Left kidney (tissue), 8 donors: ENCODE data around the gene TNNC2. TPM values are rescaled to one million over a fixed set of nuclear protein-coding genes. Genes with fewer than 3 reads are reported as not detected.
"Not testable (repeated sequence)": the region's sequence is repeated elsewhere in the genome, so short reads cannot be mapped to it uniquely, and the experiment has no call there.

ENCODE experiments used
- DNase-seq: peaks from one replicate; pipeline ENCODE4 v3.0.0-alpha.2; 2013
- long read RNA-seq, 8 donors: transcript quantifications; one replicate each; lab custom pipeline, GENCODE V29; 2026
- polyA plus RNA-seq: library from polyadenylated mRNA; unstranded; fragments of 120-200 nt; gene quantifications from one replicate; pipeline ENCODE4 v1.2.1, GENCODE V29; 2013; ENCODE audit not compliant: insufficient read length

Gene TNNC2
- 0.47 TPM for polyA plus RNA-seq
- long read RNA-seq, donor 1, transcript TNNC2-201 (6 exons, 710 nt): major isoform, 19 of 33 reads
- long read RNA-seq, donor 1, partial matches to known transcripts: 14 of 33 reads
- long read RNA-seq, donor 1, other reads (novel, unspliced or antisense): 0 of 33 reads
- long read RNA-seq, donor 2: 0 reads
- long read RNA-seq, donor 3, partial matches to known transcripts: 0 of 2 reads
- long read RNA-seq, donor 3, other reads (novel, unspliced or antisense): 0 of 2 reads
- long read RNA-seq, donor 4: 0 reads
- long read RNA-seq, donor 5: 0 reads
- long read RNA-seq, donor 6, transcript TNNC2-201 (6 exons, 710 nt): major isoform, 16 of 26 reads
- long read RNA-seq, donor 6, partial matches to known transcripts: 10 of 26 reads
- long read RNA-seq, donor 6, other reads (novel, unspliced or antisense): 0 of 26 reads
- long read RNA-seq, donor 7, partial matches to known transcripts: 0 of 1 reads
- long read RNA-seq, donor 7, other reads (novel, unspliced or antisense): 0 of 1 reads
- long read RNA-seq, donor 8: 0 reads

- no peak for DNase-seq
Measured at GRCh38 chr20:45827030-45827652, at the start of gene TNNC2. Gene TNNC2, minus strand, starts transcription at chr20:45827312. Its CDS starts 64 bp downstream, at chr20:45827248.

DNA sequence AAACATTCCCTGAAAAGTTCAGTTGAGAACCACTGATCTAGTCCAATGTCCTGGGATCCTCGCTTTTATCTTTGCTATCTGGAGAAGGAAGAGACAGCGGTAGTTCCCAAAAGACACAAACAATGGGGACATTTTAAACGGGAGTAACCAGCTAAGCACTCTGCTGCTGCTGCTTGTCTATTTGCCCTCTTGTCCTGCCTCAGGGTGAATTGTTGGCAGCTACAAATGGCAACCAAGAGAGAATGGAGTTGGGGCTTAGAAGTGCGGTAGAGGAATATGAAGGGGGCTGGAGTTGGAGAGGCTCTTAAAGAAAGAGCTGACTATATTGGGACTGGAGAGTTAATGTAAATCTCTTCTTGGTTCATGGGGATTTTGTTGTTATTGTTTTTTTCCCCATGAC lies 47.5 kb upstream of the TNNC2 start:
- no peak for DNase-seq

DNA sequence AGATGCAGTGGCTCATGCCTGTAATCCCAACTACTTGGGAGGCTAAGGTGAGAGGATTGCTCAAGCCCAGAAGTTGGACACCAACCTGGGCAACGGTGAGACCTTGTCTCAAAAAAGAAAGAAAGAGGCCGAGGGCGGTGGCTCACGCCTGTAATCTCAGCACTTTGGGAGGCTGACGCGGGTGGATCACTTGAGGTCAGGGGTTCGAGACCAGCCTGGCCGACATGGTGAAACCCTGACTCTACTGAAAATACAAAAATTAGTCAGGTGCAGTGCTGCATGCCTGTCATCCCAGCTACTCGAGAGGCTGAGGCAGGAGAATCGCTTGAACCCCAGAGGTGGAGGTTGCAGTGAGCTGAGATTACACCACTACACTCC lies 47.0 kb upstream of the TNNC2 start:
- not testable (repeated sequence) for DNase-seq

DNA sequence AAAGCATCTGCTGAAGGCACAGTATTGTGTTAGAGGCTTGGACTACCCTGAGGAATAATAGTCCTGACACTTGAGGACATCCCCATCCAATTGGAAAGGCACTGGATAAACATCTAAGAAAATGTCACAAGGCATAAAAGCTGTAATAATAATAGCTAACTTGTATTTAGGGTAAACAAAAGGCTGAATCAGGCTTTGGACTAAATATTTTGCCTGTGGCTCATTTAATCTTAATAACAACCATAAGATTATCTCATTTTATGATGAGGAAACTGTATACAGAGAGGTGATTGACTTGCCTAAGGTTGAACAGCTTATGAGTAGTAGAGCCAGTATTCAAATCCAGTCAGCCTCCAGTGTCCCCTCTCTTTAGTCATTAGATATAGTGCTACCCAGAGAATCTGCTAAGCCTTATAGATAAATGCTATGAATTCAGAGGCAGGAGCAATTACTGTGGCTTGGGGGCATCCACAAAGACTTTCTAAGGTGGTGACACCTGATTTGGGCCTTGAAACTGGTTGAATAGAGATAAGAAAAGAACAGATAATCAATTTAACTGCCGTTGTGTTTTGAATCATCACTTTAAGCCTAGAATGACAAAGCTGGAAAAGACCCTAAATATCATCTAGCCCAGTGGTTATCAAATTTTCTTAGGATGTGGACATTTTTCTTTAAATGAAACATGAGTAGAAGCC lies 46.4 kb upstream of the TNNC2 start:
- no peak for DNase-seq

- no peak for DNase-seq
Measured at GRCh38 chr20:45872626-45873025, 45.5 kb upstream of the TNNC2 start.

- DNase-seq: no peak
Measured at GRCh38 chr20:45867819-45868176, 40.7 kb upstream of the TNNC2 start.

DNA sequence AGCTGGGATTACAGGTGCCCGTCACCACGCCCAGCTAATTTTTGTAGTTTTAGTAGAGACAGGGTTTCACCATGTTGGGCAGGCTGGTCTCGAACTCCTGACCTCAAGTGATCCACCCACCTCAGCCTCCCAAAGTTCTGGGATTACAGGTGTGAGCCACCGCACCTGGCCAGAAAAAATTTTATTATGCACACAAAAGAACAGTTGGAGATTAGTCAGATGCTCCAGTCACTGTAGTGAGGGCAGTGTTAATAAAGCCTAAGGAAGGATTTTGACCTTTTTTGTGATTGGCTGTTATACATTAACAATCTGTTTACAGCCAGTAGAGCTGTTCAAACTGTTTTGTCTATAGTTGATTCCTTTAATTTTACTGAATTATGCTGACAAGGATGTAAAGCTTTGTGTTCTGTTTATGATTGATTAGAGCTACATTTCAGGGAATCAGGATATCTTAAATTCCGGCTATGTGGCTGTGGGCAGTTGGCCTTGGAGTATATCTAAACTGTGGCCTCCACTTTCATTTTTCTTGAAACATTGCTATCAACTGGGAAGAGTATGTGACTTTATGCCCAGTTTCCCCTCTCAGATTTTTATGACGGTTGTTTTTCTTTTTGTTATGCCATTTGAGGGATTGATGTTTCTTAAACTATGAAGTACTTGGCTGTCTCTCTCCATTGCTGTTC lies 40.2 kb upstream of the TNNC2 start:
- DNase-seq: no peak

DNA sequence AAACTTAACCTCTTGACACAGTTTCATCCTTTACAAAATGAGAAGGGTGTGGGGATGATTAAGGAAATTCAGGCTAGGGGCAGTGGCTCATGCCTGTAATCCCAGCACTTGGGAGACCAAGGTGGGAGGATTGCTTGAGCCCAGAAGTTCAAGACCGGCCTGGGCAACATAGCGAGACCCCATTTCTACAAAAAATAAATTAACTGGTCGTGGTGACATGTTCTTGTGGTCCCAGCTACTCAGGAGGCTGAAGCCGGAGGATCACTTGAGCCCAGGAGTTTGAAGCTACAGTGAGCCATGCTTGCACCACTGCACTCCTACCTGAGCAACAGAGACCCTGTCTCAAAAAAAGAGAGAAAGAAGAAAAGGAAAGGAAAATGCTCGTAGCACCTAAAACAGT lies 39.3 kb upstream of the TNNC2 start:
- no peak for DNase-seq

- no peak for DNase-seq
Measured at GRCh38 chr20:45863543-45864470, 36.7 kb upstream of the TNNC2 start.

GRCh38 chr20:45861221-45862075 lies 34.3 kb upstream of the TNNC2 start:
- no peak for DNase-seq

DNA sequence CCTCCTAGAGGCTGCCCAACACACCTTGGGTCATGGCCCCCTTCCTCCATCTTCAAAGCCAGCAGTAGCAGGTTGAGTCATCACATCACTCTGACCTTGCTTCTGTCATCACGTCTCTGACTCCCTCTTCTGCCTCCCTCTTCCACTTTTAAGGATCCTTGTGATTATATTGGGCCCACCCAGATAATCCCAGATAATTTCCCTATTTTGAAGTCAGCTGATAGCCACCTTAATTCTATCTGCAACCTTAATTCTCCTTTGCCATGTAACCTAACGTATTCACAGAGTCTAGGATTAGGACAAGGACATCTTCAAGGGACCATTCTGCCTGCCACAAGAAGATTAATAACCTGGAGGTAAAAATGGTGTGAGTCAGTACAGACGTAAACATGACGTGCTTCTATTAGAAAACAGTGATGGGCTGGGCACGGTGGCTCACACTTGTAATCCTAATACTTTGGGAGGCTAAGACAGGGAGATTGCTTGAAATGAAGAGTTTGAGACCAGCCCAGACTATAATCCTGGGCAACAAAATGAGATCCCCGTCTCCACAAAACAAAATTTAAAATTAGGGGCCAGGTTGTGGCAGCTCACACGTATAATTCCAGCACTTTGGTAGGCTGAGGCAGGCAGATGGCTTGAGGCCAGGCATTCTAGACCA lies 33.6 kb upstream of the TNNC2 start:
- DNase-seq: no peak

DNA sequence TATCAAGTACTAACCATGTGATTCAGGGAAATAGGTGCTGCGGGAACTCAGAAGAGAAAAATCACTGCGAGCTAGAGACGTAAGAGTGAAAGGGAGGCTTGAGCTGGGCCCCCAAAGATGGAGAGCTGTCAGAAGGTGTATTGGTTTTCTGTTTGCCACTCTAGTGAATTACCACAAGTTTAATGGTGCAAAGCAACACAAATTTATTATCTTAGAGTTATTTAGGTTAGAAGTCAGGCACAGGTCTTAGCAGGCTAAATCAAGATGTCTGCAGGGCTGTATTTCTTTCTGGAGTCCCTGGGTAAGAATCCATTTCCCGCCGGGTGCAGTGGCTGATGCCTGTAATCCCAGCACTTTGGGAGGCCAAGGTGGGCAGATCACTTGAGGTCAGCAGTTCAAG lies 32.8 kb upstream of the TNNC2 start:
- peak; percentile 46 for DNase-seq

DNA sequence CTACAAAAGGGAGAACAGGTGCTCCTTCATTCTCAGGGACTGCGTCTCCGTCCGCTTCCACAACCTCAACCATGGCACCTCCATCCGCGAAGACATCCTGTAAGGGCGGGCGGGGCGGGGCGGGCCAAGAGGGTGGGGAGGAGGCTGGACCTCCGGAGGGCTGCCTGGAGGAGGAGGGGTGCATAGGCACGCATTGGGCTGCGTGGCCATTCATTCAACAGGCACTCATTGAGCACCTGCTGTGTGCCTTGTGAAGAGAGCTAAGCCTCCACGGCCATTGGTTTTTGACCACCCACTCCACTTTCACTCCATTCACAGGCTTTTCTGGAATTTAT lies 30.7 kb upstream of the TNNC2 start:
- DNase-seq: no peak

DNA sequence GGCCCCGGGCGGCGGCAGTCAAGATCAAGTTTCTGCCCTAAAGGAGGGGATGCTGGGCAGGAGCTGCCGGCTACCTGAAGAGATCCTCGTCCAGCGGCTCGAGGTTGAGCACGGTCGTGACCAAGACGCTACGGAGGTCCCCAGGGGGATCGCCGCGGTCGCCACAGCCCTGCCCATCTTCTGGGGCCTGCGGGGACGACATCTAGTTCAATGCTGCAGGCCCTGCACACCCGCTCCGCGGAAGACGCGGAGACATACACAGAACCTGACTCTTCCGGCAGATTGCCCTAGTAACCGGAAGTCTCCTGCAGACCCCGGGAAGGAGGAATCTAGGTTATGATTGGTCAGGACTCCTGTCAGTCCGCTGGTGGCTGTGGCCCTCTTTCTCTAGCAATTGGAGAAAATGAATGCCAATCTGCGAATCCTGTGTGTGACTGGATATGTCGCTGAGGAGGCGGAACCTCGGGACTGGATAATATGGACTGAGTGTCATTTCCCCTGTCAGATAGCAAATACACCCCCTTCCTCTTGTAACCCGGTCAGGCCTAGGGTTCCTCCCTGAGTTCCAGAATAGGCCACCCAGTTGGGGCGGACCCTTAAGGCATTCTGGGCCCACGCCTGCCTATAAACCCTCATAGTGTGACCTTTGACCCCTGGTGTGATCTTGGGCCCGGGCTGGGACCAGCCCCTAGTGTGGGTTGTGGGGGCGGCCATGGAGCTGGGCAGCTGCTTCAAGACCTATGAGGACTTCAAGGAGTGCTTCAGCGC lies 30.2 kb upstream of the TNNC2 start, which contains the start of the genes ACOT8 and ZSWIM3:
Gene ACOT8 (minus strand): TSS at position 279 of the 768 bp plus-strand sequence. CDS start 77 bp downstream, at position 202.
Gene ZSWIM3 (plus strand): TSS at position 501 of the 768 bp plus-strand sequence. CDS start 212 bp downstream, at position 713.
- peak; percentile 100 for DNase-seq

DNA sequence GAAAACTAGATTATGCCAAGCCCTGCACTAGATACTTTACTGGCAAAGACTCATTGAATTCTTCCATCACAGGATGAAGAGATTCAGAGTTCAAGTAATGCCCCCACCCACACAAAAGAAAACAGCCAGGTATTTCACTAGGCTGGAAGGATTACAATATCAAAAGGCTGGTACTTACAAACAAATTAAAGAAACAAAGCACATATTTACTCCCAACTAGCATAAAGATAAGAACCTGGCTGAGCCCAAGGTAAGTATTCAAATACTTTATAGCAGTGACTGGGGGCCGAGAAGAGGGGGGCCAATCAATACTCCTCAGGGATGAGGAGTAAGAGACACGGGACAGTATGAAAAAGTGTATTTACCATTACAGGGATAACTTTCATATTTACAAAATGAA lies 26.4 kb upstream of the TNNC2 start:
- no peak for DNase-seq

DNA sequence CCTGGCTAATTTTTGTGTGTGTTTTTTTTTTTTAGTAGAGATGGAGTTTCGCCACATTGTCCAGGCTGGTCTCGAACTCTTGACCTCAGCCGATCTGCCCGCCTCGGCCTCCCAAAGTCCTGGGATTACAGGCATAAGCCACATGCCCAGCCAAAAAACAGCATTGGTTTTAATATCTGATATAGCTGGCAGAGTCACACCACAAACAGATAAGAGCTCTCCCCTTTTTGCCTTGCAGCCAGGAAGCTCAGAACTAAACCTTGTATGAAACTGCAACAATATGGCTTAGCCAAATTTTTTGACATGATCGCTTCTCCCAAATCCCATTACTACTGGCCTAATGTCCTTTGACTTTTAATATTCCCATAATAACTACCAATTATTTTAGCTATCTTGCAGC lies 25.2 kb upstream of the TNNC2 start:
- DNase-seq: no peak

DNA sequence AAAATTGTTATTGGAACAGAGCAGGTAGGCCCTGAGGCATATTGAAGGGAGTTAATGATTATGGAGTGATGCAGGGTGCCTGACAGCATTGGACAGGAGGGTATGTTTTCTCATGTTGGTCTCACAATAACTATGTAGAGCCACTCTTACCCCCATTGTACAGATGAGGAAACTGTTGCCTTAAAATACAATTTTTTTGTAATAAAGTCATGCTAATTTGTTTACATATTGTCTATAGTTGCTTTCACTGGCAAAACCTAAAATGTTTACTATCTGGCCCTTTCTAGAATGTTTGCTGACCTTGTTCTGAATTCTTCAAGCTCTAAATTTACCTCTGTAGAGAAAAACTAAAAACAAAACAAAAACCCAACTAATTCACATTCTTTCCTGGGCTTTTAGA lies 24.4 kb upstream of the TNNC2 start:
- no peak for DNase-seq

DNA sequence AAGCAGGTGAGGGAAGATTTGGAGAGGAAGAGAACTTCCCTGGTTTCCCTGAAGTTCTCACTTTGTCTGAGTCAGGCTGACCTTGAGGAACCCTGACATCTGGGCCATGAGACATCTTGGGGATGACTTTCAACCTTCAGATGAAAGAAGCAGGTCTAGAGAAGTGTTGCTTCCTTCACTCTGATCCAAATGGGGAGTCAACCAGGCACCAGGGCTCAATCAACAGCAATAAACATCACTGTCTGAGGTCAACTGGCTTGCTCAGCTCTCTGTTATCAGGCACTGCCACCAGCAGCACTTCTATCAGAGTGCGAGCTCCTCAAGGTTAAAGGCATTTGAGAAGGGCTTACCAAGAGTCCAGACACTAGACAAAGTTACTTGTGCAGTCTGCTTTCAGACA lies 23.8 kb upstream of the TNNC2 start:
- DNase-seq: no peak

- no peak for DNase-seq
Measured at GRCh38 chr20:45850238-45850637, 23.1 kb upstream of the TNNC2 start.
